Uterus (tissue), 4 donors: ENCODE data around the gene SGPL1. TPM values are rescaled to one million over a fixed set of nuclear protein-coding genes. Genes with fewer than 3 reads are reported as not detected.

Experiments used
- DNase-seq, 2 donors: peaks; one replicate each; pipeline ENCODE4 v3.0.0-alpha.2; 2019 to 2020
- H3K27ac ChIP-seq, 2 donors: fragments of 200-600 bp; sonication (generic); 1 replicate in 1 of 2; 2 replicates in 1 of 2; pipeline ENCODE4 v1.5.1; 2016 to 2018
- H3K27me3 ChIP-seq, 2 donors: fragments of 200-600 bp; sonication (generic); one replicate each; pipeline ENCODE4 v1.5.1; 2018 to 2019; ENCODE audit warnings: control low read depth in 1 of 2
- H3K36me3 ChIP-seq, 2 donors: fragments of 200-600 bp; sonication (generic); one replicate each; pipeline ENCODE4 v1.5.1; 2019; ENCODE audit warnings: control low read depth in 1 of 2
- H3K4me1 ChIP-seq, 2 donors: fragments of 200-600 bp; sonication (generic); one replicate each; pipeline ENCODE4 v1.5.1; 2018 to 2019; ENCODE audit warnings: control low read depth in 1 of 2
- H3K4me3 ChIP-seq, 2 donors: fragments of 200-600 bp; sonication (generic); 1 replicate in 1 of 2; 2 replicates in 1 of 2; pipeline ENCODE4 v1.5.1; 2018 to 2019; ENCODE audit warnings: mild to moderate bottlenecking in 1 of 2
- H3K9me3 ChIP-seq, 2 donors: fragments of 200-600 bp; sonication (generic); one replicate each; pipeline ENCODE4 v1.5.1; 2019; ENCODE audit warnings: control low read depth in 1 of 2
- POLR2A ChIP-seq, 2 donors: fragments of 450-650 bp; IDR thresholded peaks; one replicate each; pipeline ENCODE4 v1.6.1; 2016; ENCODE audit warnings: antibody characterized with exemption in 2 of 2, mild to moderate bottlenecking in 1 of 2, moderate library complexity in 1 of 2
- intact Hi-C: fragments of 100-400 bp; cut with DNase I; formaldehyde crosslinking; loops from one replicate; pipeline ENCODE4 v1.15.1; 2023; ENCODE audit warnings: low total_unique reads
- total RNA-seq, 4 donors: library from RNA; depleted of rRNA in 3 of 4; stranded (reverse); fragments of >200 nt in 3 of 4; gene quantifications; one replicate each; pipeline versions ENCODE4 v1.1.0 to v1.2.4, GENCODE V29; 2014 to 2023
- TF ChIP-seq, protein P1 (sequence below), 4 experiments: fragments of 200-600 bp in 2 of 4; fragments of 450-650 bp in 2 of 4; sonication (generic) in 2 of 4; IDR thresholded peaks; one replicate each; pipeline ENCODE4 v1.5.1; 2016 to 2019; ENCODE audit warnings: antibody characterized with exemption in 4 of 4, mild to moderate bottlenecking in 2 of 4, moderate library complexity in 1 of 4
- donor health status: DM: yes; HTN: yes; CAD: no.

SGPL1 gene
- total RNA-seq, 4 donors from 2014 or later, result 13.3 to 59.7 (median 27.3) TPM

DNA sequence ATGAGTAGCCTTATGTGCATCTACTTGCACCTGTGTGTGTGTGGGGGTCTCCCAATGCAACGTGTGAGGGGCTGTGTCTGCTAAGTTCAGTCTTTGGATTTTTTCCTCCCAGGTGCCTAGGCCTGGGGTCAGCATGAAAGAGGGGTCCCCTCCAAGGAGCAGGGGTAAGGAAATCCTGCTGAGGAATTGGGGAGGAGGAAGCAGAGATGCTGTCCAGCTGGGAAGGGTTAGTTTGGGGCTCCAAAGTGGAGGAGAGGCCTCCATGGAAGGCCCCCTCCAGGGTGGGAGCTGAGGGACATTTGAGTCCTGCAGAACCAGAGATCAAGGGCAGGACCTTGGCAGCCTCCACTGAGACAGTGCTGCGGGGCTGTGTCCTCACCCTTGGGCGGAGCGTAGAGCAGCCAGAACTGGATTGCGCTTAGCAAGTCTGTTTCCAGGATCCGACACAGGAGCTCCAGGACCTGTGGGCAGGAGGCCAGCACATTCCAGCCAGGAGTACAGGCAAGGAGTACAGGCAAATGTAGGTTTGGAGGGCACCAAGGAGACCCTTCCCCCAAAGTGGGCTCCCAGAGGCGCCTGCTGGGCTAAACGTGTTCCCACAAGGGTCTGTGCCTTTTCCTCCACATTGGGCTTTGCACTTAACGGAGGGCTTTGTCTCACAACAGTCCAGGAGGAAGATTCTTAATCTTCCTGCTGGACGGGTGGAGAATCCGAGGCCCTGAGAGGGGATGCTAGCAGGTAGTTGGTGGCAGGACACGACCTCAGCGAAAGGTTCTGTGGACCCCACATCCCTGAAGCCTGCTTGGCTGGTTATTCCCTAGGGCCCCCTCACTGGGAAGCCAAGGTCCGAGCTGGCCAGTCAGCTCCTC lies 40.7 kb upstream of the SGPL1 start:
- intact Hi-C loops, result no loop called here
- TF ChIP-seq POLR2A (IDR thresholded peaks at IDR 0.05), result no peak
- TF ChIP-seq, protein P1, sequence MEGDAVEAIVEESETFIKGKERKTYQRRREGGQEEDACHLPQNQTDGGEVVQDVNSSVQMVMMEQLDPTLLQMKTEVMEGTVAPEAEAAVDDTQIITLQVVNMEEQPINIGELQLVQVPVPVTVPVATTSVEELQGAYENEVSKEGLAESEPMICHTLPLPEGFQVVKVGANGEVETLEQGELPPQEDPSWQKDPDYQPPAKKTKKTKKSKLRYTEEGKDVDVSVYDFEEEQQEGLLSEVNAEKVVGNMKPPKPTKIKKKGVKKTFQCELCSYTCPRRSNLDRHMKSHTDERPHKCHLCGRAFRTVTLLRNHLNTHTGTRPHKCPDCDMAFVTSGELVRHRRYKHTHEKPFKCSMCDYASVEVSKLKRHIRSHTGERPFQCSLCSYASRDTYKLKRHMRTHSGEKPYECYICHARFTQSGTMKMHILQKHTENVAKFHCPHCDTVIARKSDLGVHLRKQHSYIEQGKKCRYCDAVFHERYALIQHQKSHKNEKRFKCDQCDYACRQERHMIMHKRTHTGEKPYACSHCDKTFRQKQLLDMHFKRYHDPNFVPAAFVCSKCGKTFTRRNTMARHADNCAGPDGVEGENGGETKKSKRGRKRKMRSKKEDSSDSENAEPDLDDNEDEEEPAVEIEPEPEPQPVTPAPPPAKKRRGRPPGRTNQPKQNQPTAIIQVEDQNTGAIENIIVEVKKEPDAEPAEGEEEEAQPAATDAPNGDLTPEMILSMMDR (IDR thresholded peaks at IDR 0.05), result no peak
- no peak for DNase-seq

DNA sequence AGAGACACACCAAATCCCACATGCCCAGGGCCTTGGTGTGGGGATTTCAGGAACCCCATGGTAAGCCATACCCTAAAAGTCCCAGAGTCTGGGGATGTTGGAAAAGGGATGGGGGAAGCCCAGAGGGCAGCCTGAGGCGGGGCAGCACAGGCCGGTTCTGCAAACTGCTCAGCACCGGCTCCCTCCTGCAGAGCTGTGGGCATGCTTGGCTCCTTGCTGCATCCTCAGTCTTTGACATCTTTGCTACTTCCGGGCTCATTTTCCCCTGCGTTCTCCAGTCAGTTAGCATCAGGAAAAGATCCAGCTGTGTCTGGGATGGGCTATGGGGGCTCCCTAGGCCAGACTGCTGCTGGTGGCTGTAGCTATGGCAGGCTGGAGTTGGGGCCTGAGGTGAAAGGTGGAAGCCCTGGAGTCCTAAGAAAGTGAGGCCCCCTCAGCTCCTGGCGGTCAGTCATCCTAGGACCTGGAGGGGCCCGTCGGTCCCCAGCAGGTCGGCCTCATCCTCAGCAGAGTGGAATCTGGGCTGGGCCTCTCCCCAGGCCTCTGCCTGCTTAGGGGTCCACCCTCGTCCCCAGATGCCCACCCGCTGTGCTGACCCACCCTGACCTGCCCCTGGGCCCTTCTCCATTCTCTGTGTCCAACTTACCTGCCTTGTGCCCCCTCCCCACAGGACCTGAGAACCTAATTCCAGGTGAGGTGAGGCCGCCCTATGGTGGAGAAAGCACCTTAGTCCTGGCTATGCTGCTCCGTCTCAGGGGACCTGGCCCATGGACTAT lies 39.9 kb upstream of the SGPL1 start:
- no peak for DNase-seq
- no peaks in the 10 kb centered on the region for H3K4me1 ChIP-seq

More for the DNA sequence above, 40.7 kb upstream of the SGPL1 start:
- H3K4me3 ChIP-seq, result no peak overlapping the region
- H3K27ac ChIP-seq, result no peak overlapping the region
- H3K4me1 ChIP-seq, result no peaks in the 10 kb centered on the region
- no peaks in the 10 kb centered on the region for H3K36me3 ChIP-seq
- no peaks in the 10 kb centered on the region for H3K9me3 ChIP-seq
- no peaks in the 10 kb centered on the region for H3K27me3 ChIP-seq

DNA sequence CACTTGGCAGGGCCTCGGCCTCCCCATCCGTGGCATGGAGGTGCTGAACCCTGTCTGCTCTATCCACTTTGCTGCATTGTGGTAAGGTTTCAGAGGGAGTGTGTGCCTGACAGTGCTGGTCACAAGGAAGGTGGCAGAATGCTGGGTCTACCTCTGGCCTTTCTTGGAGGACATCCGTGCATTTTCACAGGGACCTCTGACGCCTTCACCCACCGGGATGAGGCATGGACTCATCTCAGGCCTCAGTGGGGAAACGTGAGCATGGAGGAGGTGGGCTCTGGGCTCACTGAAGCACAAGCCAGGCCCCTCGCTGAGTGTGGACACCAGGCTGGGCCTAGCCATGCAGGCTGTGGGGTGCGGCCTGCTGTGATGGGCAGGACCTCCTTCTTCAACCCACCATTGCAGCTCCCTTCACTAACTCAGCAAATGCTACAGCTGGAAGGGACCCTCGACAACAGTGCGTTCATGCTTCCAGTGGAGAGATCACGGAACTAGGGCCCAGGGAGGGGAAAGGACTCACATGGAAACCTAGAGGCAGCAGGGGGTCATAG lies 39.2 kb upstream of the SGPL1 start:
- Histone ChIP-seq H3K4me3 (no peak overlapping the region), H3K27ac (no peak overlapping the region), H3K9me3 (no peaks in the 10 kb centered on the region), H3K4me1 (no peaks in the 10 kb centered on the region), H3K36me3 (no peaks in the 10 kb centered on the region), H3K27me3 (no peaks in the 10 kb centered on the region)
- intact Hi-C loops, result no loop called here
- no peak for DNase-seq
- TF ChIP-seq POLR2A (IDR thresholded peaks at IDR 0.05), result no peak
- TF ChIP-seq, protein P1 (IDR thresholded peaks at IDR 0.05), result no peak

More for the DNA sequence above, 39.9 kb upstream of the SGPL1 start:
- TF ChIP-seq POLR2A (IDR thresholded peaks at IDR 0.05), result no peak
- TF ChIP-seq, protein P1 (IDR thresholded peaks at IDR 0.05), result no peak
- Histone ChIP-seq H3K9me3 (no peaks in the 10 kb centered on the region), H3K4me3 (no peak overlapping the region), H3K27me3 (no peaks in the 10 kb centered on the region), H3K36me3 (no peaks in the 10 kb centered on the region), H3K27ac (no peak overlapping the region)
- intact Hi-C loops, result no loop called here

DNA sequence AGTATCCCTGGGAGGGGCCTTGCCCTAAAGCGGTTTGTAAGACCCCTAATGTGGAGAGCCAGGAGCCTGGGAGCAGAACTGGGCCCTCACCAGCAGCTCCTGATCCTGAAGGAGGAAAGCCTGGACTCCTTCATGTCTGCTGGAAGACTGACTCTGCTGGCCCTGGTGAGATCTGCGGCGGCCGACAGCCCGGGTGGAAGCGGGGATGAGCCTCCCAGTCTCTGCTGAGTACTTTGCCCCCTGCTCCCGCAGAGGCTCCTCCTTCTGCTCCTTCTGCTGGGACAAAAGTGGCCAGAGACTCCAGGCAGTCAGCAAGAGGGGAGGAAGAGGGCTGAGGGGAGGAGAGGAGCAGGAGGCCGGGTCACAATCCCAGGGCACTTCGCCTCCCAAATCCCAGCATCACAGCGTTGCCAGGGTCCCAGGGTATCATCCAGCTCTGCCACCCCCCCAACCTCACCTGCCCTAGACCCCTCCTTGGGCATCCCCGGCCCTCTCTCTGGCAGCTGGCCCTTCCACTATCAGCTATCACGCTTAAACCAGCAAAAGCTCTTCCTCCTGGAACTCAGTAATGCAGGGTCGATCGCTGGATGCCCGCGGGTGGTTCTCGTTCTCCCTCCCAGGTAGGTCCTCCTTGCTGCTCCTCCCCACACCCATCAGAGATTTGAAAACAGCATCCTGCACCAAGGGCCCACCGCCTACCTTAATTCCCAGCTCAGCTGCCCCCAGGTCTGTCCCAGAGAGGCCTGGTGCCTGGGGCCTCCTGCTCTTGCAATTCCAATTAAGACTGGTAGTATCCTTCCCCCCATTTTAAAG lies 38.5 kb upstream of the SGPL1 start:
- no peak for DNase-seq
- no peaks in the 10 kb centered on the region for H3K27me3 ChIP-seq

More for the DNA sequence above, 38.5 kb upstream of the SGPL1 start:
- Histone ChIP-seq H3K4me3 (no peak overlapping the region), H3K36me3 (no peaks in the 10 kb centered on the region), H3K9me3 (no peaks in the 10 kb centered on the region), H3K27ac (no peak overlapping the region), H3K4me1 (no peaks in the 10 kb centered on the region)
- TF ChIP-seq, protein P1 (IDR thresholded peaks at IDR 0.05), result no peak
- TF ChIP-seq POLR2A (IDR thresholded peaks at IDR 0.05), result no peak
- intact Hi-C loops, result no loop called here
